MCF 10A (cell line): Measurements from ENCODE around the gene LY6G5C. TPM values are rescaled to one million over a fixed set of nuclear protein-coding genes. Genes with fewer than 3 reads are reported as not detected.

Experiments
- BruUV-seq: library from RNA; stranded (reverse); fragments of 400-500 nt; replicated peaks from 2 replicates; lab custom pipeline; 2021; lab: Mats Ljungman, UMichigan
- CTCF ChIA-PET: fragments of 300-600 bp; sonication (Branson Sonifier 250); formaldehyde crosslinking; extraction: SDS; loops from one replicate; lab custom pipeline; 2021; ENCODE audit warnings: antibody characterized with exemption, inconsistent platforms; lab: Yijun Ruan, JAX
- POLR2A ChIA-PET: fragments of 300-600, 350-650 bp; sonication (Branson Sonifier 250); formaldehyde crosslinking; extraction: SDS; loops from one replicate; lab custom pipeline; 2020; ENCODE audit warnings: antibody characterized with exemption, inconsistent platforms; lab: Yijun Ruan, JAX
- DNase-seq: peaks from one replicate; pipeline ENCODE4 v3.0.0-alpha.2; 2018; ENCODE audit not compliant: unreplicated experiment
- H3K27ac Mint-ChIP-seq: one replicate; pipeline ENCODE4 v1.8.0; 2022; ENCODE audit warnings: mild to moderate bottlenecking, low read depth, mixed read lengths; ENCODE audit not compliant: unreplicated experiment
- H3K27me3 Mint-ChIP-seq: one replicate; pipeline ENCODE4 v1.8.0; 2022; ENCODE audit warnings: mixed read lengths; ENCODE audit not compliant: insufficient read depth, unreplicated experiment
- H3K36me3 Mint-ChIP-seq: one replicate; pipeline ENCODE4 v1.8.0; 2022; ENCODE audit warnings: mild to moderate bottlenecking, moderate library complexity, mixed read lengths; ENCODE audit not compliant: insufficient read depth, unreplicated experiment
- H3K4me1 Mint-ChIP-seq: one replicate; pipeline ENCODE4 v1.8.0; 2022; ENCODE audit warnings: mixed read lengths; ENCODE audit not compliant: insufficient read depth, unreplicated experiment
- H3K4me3 Mint-ChIP-seq: one replicate; pipeline ENCODE4 v1.8.0; 2022; ENCODE audit warnings: mild to moderate bottlenecking, moderate library complexity, mixed read lengths; ENCODE audit not compliant: unreplicated experiment
- H3K9me3 Mint-ChIP-seq: one replicate; pipeline ENCODE4 v1.8.0; 2022; ENCODE audit warnings: mixed read lengths; ENCODE audit not compliant: unreplicated experiment
- CTCF ChIP-seq: fragments of 200-600 bp; IDR thresholded peaks from one replicate; pipeline ENCODE4 v1.8.0; 2022; ENCODE audit warnings: antibody characterized with exemption, mild to moderate bottlenecking; ENCODE audit not compliant: unreplicated experiment
- intact Hi-C: fragments of 100-400 bp; cut with micrococcal nuclease; formaldehyde crosslinking; loops from 2 replicates; pipeline ENCODE4 v1.14.1; 2022
- total RNA-seq: library from RNA; stranded (reverse); gene quantifications from 2 replicates; pipeline ENCODE4 v1.2.3, GENCODE V29; 2022

Gene LY6G5C
- total RNA-seq, 1 experiment from 2014 or later, result 1.4 TPM

GRCh38 chr6:31651602-31652191 is 29.2 kb downstream of the LY6G5C start:
- ChIA-PET POLR2A (interaction anchor here (0.6 to 7.1 kb wide), 52 partner anchors 8 to 1625 kb away, joined by 3 to 263 read pairs (median 6); partner anchors contain the start of genes ABHD16A, AIF1, ATF6B and ATP6V1G2), CTCF (interaction anchor here (0.6 to 1.0 kb wide), 6 partner anchors 15 to 247 kb away, joined by 3 to 5 read pairs (median 4); partner anchors contain the start of gene ATP6V1G2)
- peak overlapping the region; percentile 100 for H3K4me3 Mint-ChIP-seq
- no peak for TF ChIP-seq CTCF
- intact Hi-C loops, result loop anchor here (1.0 to 2.0 kb wide), 2 partner anchors 9 to 105 kb away; partner anchors contain the start of genes ATP6V1G2, C6orf47 and NFKBIL1
- H3K9me3 Mint-ChIP-seq, result no peaks in the 10 kb centered on the region
- TSS peak; percentile 57 for BruUV-seq
- peaks cover 60% of the 10 kb centered on the region for H3K36me3 Mint-ChIP-seq
- peak overlapping the region; percentile 98 for H3K27ac Mint-ChIP-seq
- H3K4me1 Mint-ChIP-seq, result peaks cover 30% of the 10 kb centered on the region
- DNase-seq, result peak; percentile 76
- H3K27me3 Mint-ChIP-seq, result no peaks in the 10 kb centered on the region

- ChIA-PET POLR2A (interaction anchor here (0.8 to 1.1 kb wide), 2 partner anchors 20 to 23 kb away, joined by 3 to 6 read pairs; partner anchors contain the start of gene GPANK1), CTCF (no interaction called here)
- no peak overlapping the region for H3K4me3 Mint-ChIP-seq
- H3K9me3 Mint-ChIP-seq, result no peaks in the 10 kb centered on the region
- intact Hi-C loops, result no loop called here
- peaks cover 10% of the 10 kb centered on the region for H3K4me1 Mint-ChIP-seq
- peaks cover 89% of the 10 kb centered on the region for H3K36me3 Mint-ChIP-seq
- no peak for TF ChIP-seq CTCF
- BruUV-seq, result no TSS peak
- H3K27me3 Mint-ChIP-seq, result no peaks in the 10 kb centered on the region
- H3K27ac Mint-ChIP-seq, result no peak overlapping the region
- DNase-seq, result no peak
Observed at GRCh38 chr6:31645325-31645724, 35.5 kb downstream of the LY6G5C start.

GRCh38 chr6:31643818-31644454 is 36.9 kb downstream of the LY6G5C start:
- Mint-ChIP-seq H3K4me1 (no peaks in the 10 kb centered on the region), H3K4me3 (no peak overlapping the region), H3K27ac (no peak overlapping the region), H3K27me3 (no peaks in the 10 kb centered on the region), H3K36me3 (peaks cover 77% of the 10 kb centered on the region), H3K9me3 (no peaks in the 10 kb centered on the region)
- no peak for DNase-seq
- POLR2A ChIA-PET, result interaction anchor here (1.8 kb wide), 1 partner anchor 8 kb away, joined by 11 read pairs; the partner anchor contains the start of gene BAG6
- TF ChIP-seq CTCF, result no peak
- intact Hi-C loops, result no loop called here
- BruUV-seq, result no TSS peak
- CTCF ChIA-PET, result no interaction called here
